B cell (primary cell): ENCODE data around the gene KIRREL3. TPM values are rescaled to one million over a fixed set of nuclear protein-coding genes. Genes with fewer than 3 reads are reported as not detected.

Source experiments
- ATAC-seq: fragments of 200-7000 bp; cut with Tn5 transposase; one replicate; pipeline ENCODE4 v1.10.0; 2021; ENCODE audit warnings: low read depth, mild to moderate bottlenecking, moderate number of reproducible peaks, moderate library complexity
- CTCF ChIA-PET: fragments of 350-600 bp; sonication (Branson Sonifier 250); formaldehyde crosslinking; loops from one replicate; lab custom pipeline; 2021; ENCODE audit warnings: antibody characterized with exemption, inconsistent platforms; lab: Charles Lee
- POLR2A ChIA-PET: fragments of 350-600 bp; sonication (Branson Sonifier 250); formaldehyde crosslinking; loops from one replicate; lab custom pipeline; 2021; ENCODE audit warnings: antibody characterized with exemption; lab: Charles Lee
- DNase-seq: peaks from one replicate; pipeline ENCODE4 v3.0.0; 2013
- H2AFZ ChIP-seq: 2 replicates; pipeline ENCODE4 v1.6.1; 2012; ENCODE audit warnings: mild to moderate bottlenecking, low read depth, low read length; ENCODE audit not compliant: insufficient read depth, poor library complexity, severe bottlenecking
- H3K27ac ChIP-seq, 2 donors: 1 replicate in 1 of 2; 2 replicates in 1 of 2; pipeline ENCODE4 v1.5.1; 2012 to 2013; ENCODE audit warnings: low read length in 2 of 2, mild to moderate bottlenecking in 2 of 2, moderate library complexity in 1 of 2
- H3K27me3 ChIP-seq, 4 experiments: fragments of 200-600 bp in 1 of 4; sonication (generic) in 1 of 4; replicated peaks in 1 of 4; 1 replicate in 2 of 4; 2 replicates in 2 of 4; pipeline versions ENCODE4 v1.6.1 to v1.7.0; 2013 to 2016; ENCODE audit warnings: low read length in 3 of 4, mild to moderate bottlenecking in 2 of 4, mixed read lengths in 1 of 4, moderate library complexity in 1 of 4; ENCODE audit not compliant: insufficient read depth in 4 of 4, control insufficient read depth in 3 of 4; ENCODE audit errors: control extremely low read depth in 1 of 4
- H3K36me3 ChIP-seq, 2 experiments: replicated peaks in 1 of 2; 1 replicate in 1 of 2; 2 replicates in 1 of 2; pipeline versions ENCODE4 v1.6.1 to v1.7.1; 2013; ENCODE audit warnings: low read length in 1 of 2; ENCODE audit not compliant: insufficient read depth in 2 of 2, control insufficient read depth in 1 of 2; ENCODE audit errors: control extremely low read depth in 1 of 2, extremely low read depth in 1 of 2
- H3K4me1 ChIP-seq, 2 donors: fragments of 200-600 bp in 1 of 2; sonication (generic) in 1 of 2; 1 replicate in 1 of 2; 2 replicates in 1 of 2; pipeline versions ENCODE4 v1.5.1 to v1.6.1; 2013 to 2017; ENCODE audit warnings: low read length in 2 of 2; ENCODE audit not compliant: control insufficient read depth in 2 of 2, insufficient read depth in 2 of 2
- H3K4me2 ChIP-seq: replicated peaks from 2 replicates; pipeline ENCODE3; 2012; ENCODE audit warnings: mild to moderate bottlenecking, low read depth, low read length; ENCODE audit not compliant: poor library complexity, severe bottlenecking
- H3K4me3 ChIP-seq, 5 experiments: fragments of 200-600 bp in 1 of 5; sonication (generic) in 1 of 5; 1 replicate in 3 of 5; 2 replicates in 2 of 5; pipeline versions ENCODE4 v1.5.1 to v1.7.0; 2011 to 2016; ENCODE audit warnings: low read length in 4 of 5, mild to moderate bottlenecking in 4 of 5, low read depth in 2 of 5, control low read depth in 1 of 5, moderate library complexity in 1 of 5; ENCODE audit not compliant: insufficient read depth in 1 of 5; ENCODE audit errors: control extremely low read depth in 1 of 5, extremely low read depth in 1 of 5
- H3K79me2 ChIP-seq: fragments of 200-600 bp; sonication (generic); one replicate; pipeline ENCODE4 v1.6.0; 2016; ENCODE audit warnings: low read length; ENCODE audit not compliant: control insufficient read depth, insufficient read depth
- H3K9ac ChIP-seq: fragments of 200-600 bp; sonication (generic); 2 replicates; pipeline ENCODE4 v1.6.1; 2017; ENCODE audit warnings: mild to moderate bottlenecking, low read length, moderate library complexity
- H3K9me3 ChIP-seq, 3 donors: one replicate each; pipeline versions ENCODE4 v1.6.1 to v1.7.1; 2013; ENCODE audit warnings: low read length in 2 of 3; ENCODE audit not compliant: control insufficient read depth in 2 of 3, insufficient read depth in 1 of 3; ENCODE audit errors: control extremely low read depth in 1 of 3
- H4K20me1 ChIP-seq: 2 replicates; pipeline ENCODE4 v1.6.0; 2012; ENCODE audit warnings: mild to moderate bottlenecking, low read length; ENCODE audit not compliant: insufficient read depth, control insufficient read depth, poor library complexity, severe bottlenecking
- H3K27ac Mint-ChIP-seq: one replicate; pipeline ENCODE4 v1.8.0; 2021; ENCODE audit warnings: mixed read lengths
- H3K27me3 Mint-ChIP-seq: one replicate; pipeline ENCODE4 v1.8.0; 2021; ENCODE audit warnings: mixed read lengths
- H3K4me1 Mint-ChIP-seq: one replicate; pipeline ENCODE4 v1.8.0; 2021; ENCODE audit warnings: mixed read lengths
- H3K4me3 Mint-ChIP-seq: one replicate; pipeline ENCODE4 v1.8.0; 2021; ENCODE audit warnings: mixed read lengths
- H3K9me3 Mint-ChIP-seq: one replicate; pipeline ENCODE4 v1.8.0; 2022; ENCODE audit warnings: mixed read lengths; ENCODE audit not compliant: insufficient read depth
- EZH2 ChIP-seq: IDR thresholded peaks from 2 replicates; pipeline ENCODE4 v1.6.1; 2012; ENCODE audit warnings: borderline replicate concordance, low read depth, mild to moderate bottlenecking, moderate library complexity, low read length; ENCODE audit not compliant: insufficient read depth, poor library complexity, severe bottlenecking
- WGBS: methylation state at CpG from one replicate; pipeline ENCODE4 v1.1.5; 2013; ENCODE audit warnings: missing lambda C conversion rate; ENCODE audit not compliant: insufficient coverage; 5-methylcytosine and 5-hydroxymethylcytosine counted together
- intact Hi-C: fragments of 100-400 bp; cut with micrococcal nuclease; formaldehyde crosslinking; loops from one replicate; pipeline ENCODE4 v1.10.0; 2022
- polyA plus RNA-seq: library from polyadenylated mRNA; depleted of rRNA; stranded (reverse); fragments of >200 nt; gene quantifications from 2 replicates; pipeline ENCODE4 v1.2.3, GENCODE V29; 2012
- total RNA-seq, 2 donors: library from RNA; stranded (reverse); fragments of 120-200 nt in 1 of 2; gene quantifications; 1 replicate in 1 of 2; 2 replicates in 1 of 2; pipeline versions ENCODE4 v1.2.3 to v1.2.4, GENCODE V29; 2013 to 2022
- TF ChIP-seq, protein P1 (sequence below): fragments of 200-600 bp; IDR thresholded peaks from one replicate; pipeline ENCODE4 v1.8.0; 2022; ENCODE audit warnings: antibody characterized with exemption, mild to moderate bottlenecking

Gene KIRREL3
- total and polyA plus RNA-seq, 2 donors (not counting 1 experiment from before 2014, with no cell fraction given), result not detected

DNA sequence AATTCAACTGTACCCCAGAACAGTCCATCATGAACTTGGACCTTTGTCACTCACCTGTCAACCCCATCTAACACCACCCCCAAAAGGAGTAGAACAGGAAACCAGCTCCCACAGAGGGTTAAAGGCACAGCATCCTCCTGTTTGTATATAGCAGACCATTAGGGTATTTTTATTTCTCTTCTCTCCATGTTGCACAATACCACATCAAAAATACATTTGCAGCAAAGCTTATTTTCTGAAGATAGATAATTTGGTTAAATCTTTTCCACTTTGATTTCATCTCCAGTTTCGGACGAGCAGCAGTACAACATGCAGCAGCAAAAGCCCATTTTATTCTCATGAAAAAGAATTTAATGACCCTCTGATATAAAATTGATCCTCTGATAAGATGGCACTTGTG lies 103.1 kb downstream of the KIRREL3 start:
- DNase-seq (no peak), ATAC-seq (no peak)
- Mint-ChIP-seq H3K27ac (no peak overlapping the region), H3K9me3 (peaks cover 3% of the 10 kb centered on the region), H3K27me3 (no peaks in the 10 kb centered on the region), H3K4me1 (no peaks in the 10 kb centered on the region), H3K4me3 (no peak overlapping the region)
- ChIA-PET CTCF (no interaction called here), POLR2A (no interaction called here)
- Histone ChIP-seq H3K9ac (no peak overlapping the region), H3K36me3 (no peaks in the 10 kb centered on the region), H2AFZ (no peak overlapping the region), H3K9me3 (peaks cover 0 to 11% (median 0%) of the 10 kb centered on the region in 3 donors), H3K27ac (no peak overlapping the region), H4K20me1 (no peaks in the 10 kb centered on the region), H3K4me3 (no peak overlapping the region), H3K27me3 (no peaks in the 10 kb centered on the region), H3K79me2 (no peaks in the 10 kb centered on the region), H3K4me1 (no peaks in the 10 kb centered on the region), H3K4me2 (no peak overlapping the region)
- WGBS, result no CpG with 5 or more reads among the region's 2 CpGs
- intact Hi-C loops, result no loop called here
- no peak for TF ChIP-seq EZH2
- TF ChIP-seq, protein P1, sequence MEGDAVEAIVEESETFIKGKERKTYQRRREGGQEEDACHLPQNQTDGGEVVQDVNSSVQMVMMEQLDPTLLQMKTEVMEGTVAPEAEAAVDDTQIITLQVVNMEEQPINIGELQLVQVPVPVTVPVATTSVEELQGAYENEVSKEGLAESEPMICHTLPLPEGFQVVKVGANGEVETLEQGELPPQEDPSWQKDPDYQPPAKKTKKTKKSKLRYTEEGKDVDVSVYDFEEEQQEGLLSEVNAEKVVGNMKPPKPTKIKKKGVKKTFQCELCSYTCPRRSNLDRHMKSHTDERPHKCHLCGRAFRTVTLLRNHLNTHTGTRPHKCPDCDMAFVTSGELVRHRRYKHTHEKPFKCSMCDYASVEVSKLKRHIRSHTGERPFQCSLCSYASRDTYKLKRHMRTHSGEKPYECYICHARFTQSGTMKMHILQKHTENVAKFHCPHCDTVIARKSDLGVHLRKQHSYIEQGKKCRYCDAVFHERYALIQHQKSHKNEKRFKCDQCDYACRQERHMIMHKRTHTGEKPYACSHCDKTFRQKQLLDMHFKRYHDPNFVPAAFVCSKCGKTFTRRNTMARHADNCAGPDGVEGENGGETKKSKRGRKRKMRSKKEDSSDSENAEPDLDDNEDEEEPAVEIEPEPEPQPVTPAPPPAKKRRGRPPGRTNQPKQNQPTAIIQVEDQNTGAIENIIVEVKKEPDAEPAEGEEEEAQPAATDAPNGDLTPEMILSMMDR, result no peak

DNA sequence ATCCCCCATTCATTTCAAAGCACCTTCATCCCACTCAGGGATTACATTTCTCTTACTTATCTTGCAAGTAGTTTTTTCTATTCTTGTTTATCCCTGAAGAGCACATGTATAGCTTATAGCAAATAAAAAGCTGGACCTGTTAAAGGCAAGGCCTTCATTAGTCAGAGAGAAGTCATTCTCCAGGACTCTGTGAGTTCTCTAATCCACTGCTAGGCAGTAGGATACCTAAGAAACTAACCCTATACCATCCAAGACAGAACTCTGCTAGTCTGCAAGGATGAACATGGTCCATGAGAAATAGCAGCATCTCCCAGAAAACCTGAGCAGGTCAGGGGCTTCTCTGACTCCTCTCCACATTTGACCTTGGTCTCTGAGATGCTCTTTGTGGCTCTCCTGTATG lies 104.5 kb downstream of the KIRREL3 start:
- CTCF ChIA-PET, result no interaction called here

More for the DNA sequence above, 104.5 kb downstream of the KIRREL3 start:
- no peaks in the 10 kb centered on the region for H3K27me3 Mint-ChIP-seq
- H4K20me1 ChIP-seq, result no peaks in the 10 kb centered on the region
- no peak overlapping the region for H3K4me2 ChIP-seq
- no peak overlapping the region for H3K9ac ChIP-seq
- POLR2A ChIA-PET, result no interaction called here
- no peak for DNase-seq
- H3K79me2 ChIP-seq, result no peaks in the 10 kb centered on the region
- no peak for TF ChIP-seq EZH2
- TF ChIP-seq, protein P1, result no peak
- no peak overlapping the region for H3K27ac Mint-ChIP-seq
- no peaks in the 10 kb centered on the region for H3K4me1 ChIP-seq
- no peak overlapping the region for H2AFZ ChIP-seq
- no peak overlapping the region for H3K4me3 ChIP-seq
- H3K9me3 ChIP-seq, result peaks cover 0 to 11% (median 0%) of the 10 kb centered on the region in 3 donors
- H3K4me3 Mint-ChIP-seq, result no peak overlapping the region
- intact Hi-C loops, result no loop called here
- H3K4me1 Mint-ChIP-seq, result no peaks in the 10 kb centered on the region
- no peaks in the 10 kb centered on the region for H3K36me3 ChIP-seq
- H3K9me3 Mint-ChIP-seq, result peaks cover 3% of the 10 kb centered on the region
- no peaks in the 10 kb centered on the region for H3K27me3 ChIP-seq
- H3K27ac ChIP-seq, result no peak overlapping the region
- no peak for ATAC-seq
